Liver (tissue), 9 donors: Measurements from ENCODE around the gene NCAM2. TPM values are rescaled to one million over a fixed set of nuclear protein-coding genes. Genes with fewer than 3 reads are reported as not detected.

Experiments used
- DNase-seq: peaks from one replicate; pipeline ENCODE4 v3.0.0-alpha.2; 2017; ENCODE audit warnings: low spot score
- H3K27ac ChIP-seq, 2 donors: one replicate each; pipeline ENCODE4 v1.7.0; 2013; ENCODE audit warnings: inconsistent platforms in 2 of 2, low read length in 2 of 2, control low read depth in 1 of 2, low read depth in 1 of 2, mild to moderate bottlenecking in 1 of 2
- H3K27me3 ChIP-seq, 4 donors: one replicate each; pipeline versions ENCODE4 v1.6.1 to v1.7.0; 2013; ENCODE audit warnings: low read length in 3 of 4, inconsistent platforms in 1 of 4, mild to moderate bottlenecking in 1 of 4, moderate library complexity in 1 of 4; ENCODE audit not compliant: control insufficient read depth in 4 of 4, insufficient read depth in 4 of 4
- H3K36me3 ChIP-seq, 4 donors: one replicate each; pipeline versions ENCODE4 v1.6.1 to v1.7.0; 2013; ENCODE audit warnings: low read length in 3 of 4, mild to moderate bottlenecking in 3 of 4, low read depth in 1 of 4, moderate library complexity in 1 of 4; ENCODE audit not compliant: control insufficient read depth in 4 of 4, insufficient read depth in 3 of 4
- H3K4me1 ChIP-seq, 4 donors: one replicate each; pipeline versions ENCODE4 v1.6.1 to v1.7.0; 2013; ENCODE audit warnings: low read length in 3 of 4, mild to moderate bottlenecking in 3 of 4, moderate library complexity in 1 of 4; ENCODE audit not compliant: control insufficient read depth in 4 of 4, insufficient read depth in 4 of 4
- H3K4me3 ChIP-seq, 3 donors: one replicate each; pipeline versions ENCODE4 v1.6.1 to v1.7.0; 2013; ENCODE audit warnings: low read length in 3 of 3, control low read depth in 1 of 3, low read depth in 1 of 3, mild to moderate bottlenecking in 1 of 3
- H3K9ac ChIP-seq, 2 donors: one replicate each; pipeline ENCODE4 v1.7.0; 2013; ENCODE audit warnings: low read length in 2 of 2, mild to moderate bottlenecking in 2 of 2, moderate library complexity in 2 of 2, control low read depth in 1 of 2, low read depth in 1 of 2
- H3K9me3 ChIP-seq, 4 donors: one replicate each; pipeline versions ENCODE4 v1.6.1 to v1.7.0; 2013; ENCODE audit warnings: low read length in 3 of 4; ENCODE audit not compliant: control insufficient read depth in 4 of 4
- EGR1 ChIP-seq, 2 donors: IDR thresholded peaks; 2 replicates each; pipeline ENCODE4 v1.6.1; 2016 to 2018; ENCODE audit warnings: antibody characterized with exemption in 2 of 2, low read depth in 2 of 2
- FOXA1 ChIP-seq: IDR thresholded peaks from 2 replicates; pipeline ENCODE4 v1.6.1; 2016; ENCODE audit warnings: antibody characterized with exemption
- FOXA2 ChIP-seq: IDR thresholded peaks from 2 replicates; pipeline ENCODE4 v1.6.1; 2016; ENCODE audit warnings: antibody characterized with exemption
- GABPA ChIP-seq, 2 donors: IDR thresholded peaks in 1 of 2; conservative IDR thresholded peaks in 1 of 2; 2 replicates each; pipeline ENCODE4 v1.6.1; 2016; ENCODE audit warnings: antibody characterized with exemption in 2 of 2, mild to moderate bottlenecking in 1 of 2, moderate library complexity in 1 of 2
- HNF4A ChIP-seq, 2 donors: conservative IDR thresholded peaks; 2 replicates each; pipeline ENCODE4 v1.6.1; 2016; ENCODE audit warnings: antibody characterized with exemption in 2 of 2, mild to moderate bottlenecking in 2 of 2
- HNF4G ChIP-seq: IDR thresholded peaks from 2 replicates; pipeline ENCODE4 v1.6.1; 2016; ENCODE audit warnings: antibody characterized with exemption
- JUND ChIP-seq, 2 donors: IDR thresholded peaks; 2 replicates each; pipeline ENCODE4 v1.6.1; 2016; ENCODE audit warnings: antibody characterized with exemption in 2 of 2
- NR2F2 ChIP-seq: IDR thresholded peaks from 2 replicates; pipeline ENCODE4 v1.6.1; 2016; ENCODE audit warnings: antibody characterized with exemption
- RAD21 ChIP-seq, 2 donors: IDR thresholded peaks; 2 replicates each; pipeline ENCODE4 v1.6.1; 2016; ENCODE audit warnings: antibody characterized with exemption in 2 of 2, mild to moderate bottlenecking in 2 of 2
- RXRA ChIP-seq, 2 donors: IDR thresholded peaks; 2 replicates each; pipeline ENCODE4 v1.6.1; 2017 to 2018; ENCODE audit warnings: antibody characterized with exemption in 2 of 2, mild to moderate bottlenecking in 1 of 2
- SP1 ChIP-seq: IDR thresholded peaks from 2 replicates; pipeline ENCODE4 v1.6.1; 2018; ENCODE audit warnings: antibody characterized with exemption, mild to moderate bottlenecking
- TAF1 ChIP-seq: conservative IDR thresholded peaks from 2 replicates; pipeline ENCODE4 v1.6.1; 2016; ENCODE audit warnings: antibody characterized with exemption, mild to moderate bottlenecking
- YY1 ChIP-seq: IDR thresholded peaks from 2 replicates; pipeline ENCODE4 v1.6.1; 2016; ENCODE audit warnings: antibody characterized with exemption, mild to moderate bottlenecking
- polyA plus RNA-seq, 2 donors: library from polyadenylated mRNA; stranded (reverse) in 1 of 2; unstranded in 1 of 2; fragments of 200-250 nt in 1 of 2; fragments of >200 nt in 1 of 2; fragmentation: Nextera tagmentation in 1 of 2; extraction: Ambion mirVana in 1 of 2; gene quantifications; one replicate each; pipeline versions ENCODE4 v1.2.1 to v1.2.3, GENCODE V29; 2013 to 2015
- total RNA-seq, 2 donors: library from RNA; depleted of rRNA; stranded (reverse); fragments of >200 nt; gene quantifications; one replicate each; pipeline ENCODE4 v1.2.3, GENCODE V29; 2014
- TF ChIP-seq, protein P1 (sequence below): IDR thresholded peaks from 2 replicates; pipeline ENCODE4 v1.6.1; 2016; ENCODE audit warnings: antibody characterized with exemption
- TF ChIP-seq, protein P2 (sequence below): fragments of 150-350 bp; IDR thresholded peaks from 2 replicates; pipeline ENCODE4 v1.5.1; 2017; ENCODE audit warnings: improper control_type of control experiment, low read depth, low read length; ENCODE audit not compliant: missing input control
- TF ChIP-seq, protein P3 (sequence below): IDR thresholded peaks from 2 replicates; pipeline ENCODE4 v1.6.1; 2016; ENCODE audit warnings: antibody characterized with exemption, mild to moderate bottlenecking
- TF ChIP-seq, protein P4 (sequence below): IDR thresholded peaks from 2 replicates; pipeline ENCODE4 v1.6.1; 2016; ENCODE audit warnings: antibody characterized with exemption
- TF ChIP-seq, protein P5 (sequence below): IDR thresholded peaks from 2 replicates; pipeline ENCODE4 v1.6.1; 2016; ENCODE audit warnings: antibody characterized with exemption
- donor health status: healthy.
- donor health status: healthy.
- donor health status: healthy.
- donor health status: healthy.
- donor health status: healthy.

The NCAM2 gene
- total and polyA plus RNA-seq, 4 donors, result 0.06 to 0.51 (median 0.24) TPM

GRCh38 chr21:21064353-21064752, 66.1 kb downstream of the NCAM2 start (continued):
- TF ChIP-seq, protein P1, sequence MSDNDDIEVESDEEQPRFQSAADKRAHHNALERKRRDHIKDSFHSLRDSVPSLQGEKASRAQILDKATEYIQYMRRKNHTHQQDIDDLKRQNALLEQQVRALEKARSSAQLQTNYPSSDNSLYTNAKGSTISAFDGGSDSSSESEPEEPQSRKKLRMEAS, result no peak
- TF ChIP-seq, protein P2, sequence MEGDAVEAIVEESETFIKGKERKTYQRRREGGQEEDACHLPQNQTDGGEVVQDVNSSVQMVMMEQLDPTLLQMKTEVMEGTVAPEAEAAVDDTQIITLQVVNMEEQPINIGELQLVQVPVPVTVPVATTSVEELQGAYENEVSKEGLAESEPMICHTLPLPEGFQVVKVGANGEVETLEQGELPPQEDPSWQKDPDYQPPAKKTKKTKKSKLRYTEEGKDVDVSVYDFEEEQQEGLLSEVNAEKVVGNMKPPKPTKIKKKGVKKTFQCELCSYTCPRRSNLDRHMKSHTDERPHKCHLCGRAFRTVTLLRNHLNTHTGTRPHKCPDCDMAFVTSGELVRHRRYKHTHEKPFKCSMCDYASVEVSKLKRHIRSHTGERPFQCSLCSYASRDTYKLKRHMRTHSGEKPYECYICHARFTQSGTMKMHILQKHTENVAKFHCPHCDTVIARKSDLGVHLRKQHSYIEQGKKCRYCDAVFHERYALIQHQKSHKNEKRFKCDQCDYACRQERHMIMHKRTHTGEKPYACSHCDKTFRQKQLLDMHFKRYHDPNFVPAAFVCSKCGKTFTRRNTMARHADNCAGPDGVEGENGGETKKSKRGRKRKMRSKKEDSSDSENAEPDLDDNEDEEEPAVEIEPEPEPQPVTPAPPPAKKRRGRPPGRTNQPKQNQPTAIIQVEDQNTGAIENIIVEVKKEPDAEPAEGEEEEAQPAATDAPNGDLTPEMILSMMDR, result no peak
- no peak for TF ChIP-seq HNF4A (conservative IDR thresholded peaks at IDR 0.05)
- no peak for TF ChIP-seq GABPA (IDR thresholded peaks at IDR 0.05 in 1 of 2, conservative IDR thresholded peaks at IDR 0.05 in 1 of 2)
- no peak for TF ChIP-seq RAD21 (IDR thresholded peaks at IDR 0.05)
- no peak for TF ChIP-seq FOXA2
- TF ChIP-seq HNF4G, result no peak

DNA sequence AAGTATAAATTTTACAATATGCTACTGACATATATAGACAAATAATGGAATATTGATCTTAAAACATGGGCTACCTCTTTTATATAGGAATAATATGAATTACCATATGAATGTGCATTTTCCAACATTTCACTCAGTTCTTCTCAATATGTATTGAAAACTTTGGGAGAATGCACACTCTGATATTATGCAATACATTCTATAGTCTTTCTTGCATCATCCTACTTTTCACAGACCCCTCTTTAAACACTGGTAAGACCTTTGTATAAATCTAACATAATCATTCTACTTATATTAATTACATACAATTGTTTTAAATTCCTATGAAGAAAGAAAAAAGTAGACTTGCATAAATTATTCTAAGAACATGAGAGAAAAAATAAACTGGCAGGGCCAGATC, 69.2 kb downstream of the NCAM2 start:
- no peaks in the 10 kb centered on the region for H3K9me3 ChIP-seq
- TF ChIP-seq SP1 (no peak), TAF1 (no peak), FOXA1 (no peak), YY1 (no peak), RXRA (IDR thresholded peaks at IDR 0.05) (no peak), NR2F2 (no peak), FOXA2 (no peak), RAD21 (IDR thresholded peaks at IDR 0.05) (no peak), EGR1 (IDR thresholded peaks at IDR 0.05; ENCODE audit: low read depth in 2 of 2) (no peak), JUND (IDR thresholded peaks at IDR 0.05) (no peak), HNF4A (conservative IDR thresholded peaks at IDR 0.05) (no peak), GABPA (IDR thresholded peaks at IDR 0.05 in 1 of 2, conservative IDR thresholded peaks at IDR 0.05 in 1 of 2) (no peak)
- TF ChIP-seq, protein P3, sequence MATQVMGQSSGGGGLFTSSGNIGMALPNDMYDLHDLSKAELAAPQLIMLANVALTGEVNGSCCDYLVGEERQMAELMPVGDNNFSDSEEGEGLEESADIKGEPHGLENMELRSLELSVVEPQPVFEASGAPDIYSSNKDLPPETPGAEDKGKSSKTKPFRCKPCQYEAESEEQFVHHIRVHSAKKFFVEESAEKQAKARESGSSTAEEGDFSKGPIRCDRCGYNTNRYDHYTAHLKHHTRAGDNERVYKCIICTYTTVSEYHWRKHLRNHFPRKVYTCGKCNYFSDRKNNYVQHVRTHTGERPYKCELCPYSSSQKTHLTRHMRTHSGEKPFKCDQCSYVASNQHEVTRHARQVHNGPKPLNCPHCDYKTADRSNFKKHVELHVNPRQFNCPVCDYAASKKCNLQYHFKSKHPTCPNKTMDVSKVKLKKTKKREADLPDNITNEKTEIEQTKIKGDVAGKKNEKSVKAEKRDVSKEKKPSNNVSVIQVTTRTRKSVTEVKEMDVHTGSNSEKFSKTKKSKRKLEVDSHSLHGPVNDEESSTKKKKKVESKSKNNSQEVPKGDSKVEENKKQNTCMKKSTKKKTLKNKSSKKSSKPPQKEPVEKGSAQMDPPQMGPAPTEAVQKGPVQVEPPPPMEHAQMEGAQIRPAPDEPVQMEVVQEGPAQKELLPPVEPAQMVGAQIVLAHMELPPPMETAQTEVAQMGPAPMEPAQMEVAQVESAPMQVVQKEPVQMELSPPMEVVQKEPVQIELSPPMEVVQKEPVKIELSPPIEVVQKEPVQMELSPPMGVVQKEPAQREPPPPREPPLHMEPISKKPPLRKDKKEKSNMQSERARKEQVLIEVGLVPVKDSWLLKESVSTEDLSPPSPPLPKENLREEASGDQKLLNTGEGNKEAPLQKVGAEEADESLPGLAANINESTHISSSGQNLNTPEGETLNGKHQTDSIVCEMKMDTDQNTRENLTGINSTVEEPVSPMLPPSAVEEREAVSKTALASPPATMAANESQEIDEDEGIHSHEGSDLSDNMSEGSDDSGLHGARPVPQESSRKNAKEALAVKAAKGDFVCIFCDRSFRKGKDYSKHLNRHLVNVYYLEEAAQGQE, result no peak
- TF ChIP-seq, protein P4, sequence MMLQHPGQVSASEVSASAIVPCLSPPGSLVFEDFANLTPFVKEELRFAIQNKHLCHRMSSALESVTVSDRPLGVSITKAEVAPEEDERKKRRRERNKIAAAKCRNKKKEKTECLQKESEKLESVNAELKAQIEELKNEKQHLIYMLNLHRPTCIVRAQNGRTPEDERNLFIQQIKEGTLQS, result no peak
- TF ChIP-seq, protein P5, sequence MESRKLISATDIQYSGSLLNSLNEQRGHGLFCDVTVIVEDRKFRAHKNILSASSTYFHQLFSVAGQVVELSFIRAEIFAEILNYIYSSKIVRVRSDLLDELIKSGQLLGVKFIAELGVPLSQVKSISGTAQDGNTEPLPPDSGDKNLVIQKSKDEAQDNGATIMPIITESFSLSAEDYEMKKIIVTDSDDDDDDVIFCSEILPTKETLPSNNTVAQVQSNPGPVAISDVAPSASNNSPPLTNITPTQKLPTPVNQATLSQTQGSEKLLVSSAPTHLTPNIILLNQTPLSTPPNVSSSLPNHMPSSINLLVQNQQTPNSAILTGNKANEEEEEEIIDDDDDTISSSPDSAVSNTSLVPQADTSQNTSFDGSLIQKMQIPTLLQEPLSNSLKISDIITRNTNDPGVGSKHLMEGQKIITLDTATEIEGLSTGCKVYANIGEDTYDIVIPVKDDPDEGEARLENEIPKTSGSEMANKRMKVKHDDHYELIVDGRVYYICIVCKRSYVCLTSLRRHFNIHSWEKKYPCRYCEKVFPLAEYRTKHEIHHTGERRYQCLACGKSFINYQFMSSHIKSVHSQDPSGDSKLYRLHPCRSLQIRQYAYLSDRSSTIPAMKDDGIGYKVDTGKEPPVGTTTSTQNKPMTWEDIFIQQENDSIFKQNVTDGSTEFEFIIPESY, result no peak
- TF ChIP-seq, protein P1, result no peak
- H3K4me3 ChIP-seq, result no peak overlapping the region
- peaks cover 0 to 7% (median 0%) of the 10 kb centered on the region in 4 donors for H3K27me3 ChIP-seq
- no peak overlapping the region for H3K27ac ChIP-seq
- H3K4me1 ChIP-seq, result no peaks in the 10 kb centered on the region
- no peak for DNase-seq
- H3K36me3 ChIP-seq, result no peaks in the 10 kb centered on the region
- no peak overlapping the region for H3K9ac ChIP-seq
